HL-60 (cell line): ENCODE results near the gene MRPL37.

ENCODE experiments used
- DNase-seq, 2 experiments: peaks; one replicate each; pipeline ENCODE4 v3.0.0-alpha.2; 2010 to 2020; ENCODE audit warnings: low read depth in 1 of 2, low spot score in 1 of 2
- H3K27ac ChIP-seq: fragments of 250-450 bp; sonication (Bioruptor Pico); replicated peaks from 2 replicates; pipeline ENCODE4 v1.5.1; 2020; ENCODE audit warnings: mild to moderate bottlenecking, moderate library complexity
- H3K27me3 ChIP-seq: fragments of 250-450 bp; sonication (Bioruptor Pico); 2 replicates; pipeline ENCODE4 v1.5.1; 2021; ENCODE audit warnings: mild to moderate bottlenecking, moderate library complexity; ENCODE audit not compliant: insufficient read depth, poor library complexity, severe bottlenecking
- H3K4me3 ChIP-seq: replicated peaks from 2 replicates; pipeline ENCODE4 v1.5.1; 2011; ENCODE audit warnings: mild to moderate bottlenecking, control low read depth, low read length; ENCODE audit not compliant: insufficient read depth
- GABPA ChIP-seq: IDR thresholded peaks from 2 replicates; pipeline ENCODE4 v1.6.1; 2012; ENCODE audit warnings: low read depth
- POLR2AphosphoS5 ChIP-seq: IDR thresholded peaks from 2 replicates; pipeline ENCODE4 v1.6.1; 2012; ENCODE audit warnings: low read depth
- SPI1 ChIP-seq: IDR thresholded peaks from 2 replicates; pipeline ENCODE4 v1.6.1; 2012; ENCODE audit warnings: low read depth, mild to moderate bottlenecking, borderline replicate concordance
- TF ChIP-seq, protein P1 (sequence below): IDR thresholded peaks from one replicate; pipeline ENCODE4 v1.5.1; 2011; ENCODE audit warnings: low read length, control low read depth, inconsistent platforms; ENCODE audit not compliant: insufficient read depth
- TF ChIP-seq, protein P2 (sequence below): IDR thresholded peaks from 2 replicates; pipeline ENCODE4 v1.6.1; 2012; ENCODE audit warnings: low read depth; ENCODE audit not compliant: insufficient replicate concordance

MRPL37 gene

GRCh38 chr1:54239631-54240031 lies 39.7 kb downstream of the MRPL37 start:
- DNase-seq = no peak
- H3K27me3 ChIP-seq = no peaks in the 10 kb centered on the region
- H3K27ac ChIP-seq = peak overlapping the region; percentile 56; the same call in 1 of the 2 replicates
- no peak overlapping the region for H3K4me3 ChIP-seq
- TF ChIP-seq, protein P1, sequence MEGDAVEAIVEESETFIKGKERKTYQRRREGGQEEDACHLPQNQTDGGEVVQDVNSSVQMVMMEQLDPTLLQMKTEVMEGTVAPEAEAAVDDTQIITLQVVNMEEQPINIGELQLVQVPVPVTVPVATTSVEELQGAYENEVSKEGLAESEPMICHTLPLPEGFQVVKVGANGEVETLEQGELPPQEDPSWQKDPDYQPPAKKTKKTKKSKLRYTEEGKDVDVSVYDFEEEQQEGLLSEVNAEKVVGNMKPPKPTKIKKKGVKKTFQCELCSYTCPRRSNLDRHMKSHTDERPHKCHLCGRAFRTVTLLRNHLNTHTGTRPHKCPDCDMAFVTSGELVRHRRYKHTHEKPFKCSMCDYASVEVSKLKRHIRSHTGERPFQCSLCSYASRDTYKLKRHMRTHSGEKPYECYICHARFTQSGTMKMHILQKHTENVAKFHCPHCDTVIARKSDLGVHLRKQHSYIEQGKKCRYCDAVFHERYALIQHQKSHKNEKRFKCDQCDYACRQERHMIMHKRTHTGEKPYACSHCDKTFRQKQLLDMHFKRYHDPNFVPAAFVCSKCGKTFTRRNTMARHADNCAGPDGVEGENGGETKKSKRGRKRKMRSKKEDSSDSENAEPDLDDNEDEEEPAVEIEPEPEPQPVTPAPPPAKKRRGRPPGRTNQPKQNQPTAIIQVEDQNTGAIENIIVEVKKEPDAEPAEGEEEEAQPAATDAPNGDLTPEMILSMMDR = no peak
- no peak for TF ChIP-seq POLR2AphosphoS5
- TF ChIP-seq SPI1 = no peak
- no peak for TF ChIP-seq GABPA
- TF ChIP-seq, protein P2, sequence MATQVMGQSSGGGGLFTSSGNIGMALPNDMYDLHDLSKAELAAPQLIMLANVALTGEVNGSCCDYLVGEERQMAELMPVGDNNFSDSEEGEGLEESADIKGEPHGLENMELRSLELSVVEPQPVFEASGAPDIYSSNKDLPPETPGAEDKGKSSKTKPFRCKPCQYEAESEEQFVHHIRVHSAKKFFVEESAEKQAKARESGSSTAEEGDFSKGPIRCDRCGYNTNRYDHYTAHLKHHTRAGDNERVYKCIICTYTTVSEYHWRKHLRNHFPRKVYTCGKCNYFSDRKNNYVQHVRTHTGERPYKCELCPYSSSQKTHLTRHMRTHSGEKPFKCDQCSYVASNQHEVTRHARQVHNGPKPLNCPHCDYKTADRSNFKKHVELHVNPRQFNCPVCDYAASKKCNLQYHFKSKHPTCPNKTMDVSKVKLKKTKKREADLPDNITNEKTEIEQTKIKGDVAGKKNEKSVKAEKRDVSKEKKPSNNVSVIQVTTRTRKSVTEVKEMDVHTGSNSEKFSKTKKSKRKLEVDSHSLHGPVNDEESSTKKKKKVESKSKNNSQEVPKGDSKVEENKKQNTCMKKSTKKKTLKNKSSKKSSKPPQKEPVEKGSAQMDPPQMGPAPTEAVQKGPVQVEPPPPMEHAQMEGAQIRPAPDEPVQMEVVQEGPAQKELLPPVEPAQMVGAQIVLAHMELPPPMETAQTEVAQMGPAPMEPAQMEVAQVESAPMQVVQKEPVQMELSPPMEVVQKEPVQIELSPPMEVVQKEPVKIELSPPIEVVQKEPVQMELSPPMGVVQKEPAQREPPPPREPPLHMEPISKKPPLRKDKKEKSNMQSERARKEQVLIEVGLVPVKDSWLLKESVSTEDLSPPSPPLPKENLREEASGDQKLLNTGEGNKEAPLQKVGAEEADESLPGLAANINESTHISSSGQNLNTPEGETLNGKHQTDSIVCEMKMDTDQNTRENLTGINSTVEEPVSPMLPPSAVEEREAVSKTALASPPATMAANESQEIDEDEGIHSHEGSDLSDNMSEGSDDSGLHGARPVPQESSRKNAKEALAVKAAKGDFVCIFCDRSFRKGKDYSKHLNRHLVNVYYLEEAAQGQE = no peak

GRCh38 chr1:54240741-54241335 lies 40.9 kb downstream of the MRPL37 start:
- H3K4me3 ChIP-seq = no peak overlapping the region
- TF ChIP-seq GABPA (no peak), SPI1 (no peak), POLR2AphosphoS5 (no peak)
- TF ChIP-seq, protein P2 = no peak
- TF ChIP-seq, protein P1 = no peak
- H3K27me3 ChIP-seq = no peaks in the 10 kb centered on the region
- no peak for DNase-seq
- H3K27ac ChIP-seq = no peak overlapping the region

DNA sequence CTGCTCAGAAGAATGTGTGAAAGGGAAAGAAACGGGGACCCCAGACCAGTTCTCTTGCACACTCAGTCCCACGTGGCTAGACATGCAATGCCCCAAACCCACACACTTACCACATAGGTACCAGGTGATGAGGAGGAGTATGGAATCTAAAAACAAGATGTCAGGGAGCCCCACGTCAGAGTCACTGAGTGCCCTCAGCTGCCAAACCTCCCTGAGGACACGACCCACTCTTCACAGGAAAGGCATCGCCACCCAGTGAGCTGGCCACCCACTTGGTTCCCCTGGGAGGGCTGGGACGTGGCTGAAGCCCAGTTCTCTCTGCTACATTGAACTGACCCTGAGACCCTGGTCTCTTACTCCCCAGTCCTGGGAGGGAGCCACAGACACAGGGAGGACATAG lies 41.4 kb downstream of the MRPL37 start:
- TF ChIP-seq SPI1 = no peak
- no peak for TF ChIP-seq GABPA
- TF ChIP-seq, protein P1 = no peak
- TF ChIP-seq, protein P2 = no peak
- no peak for TF ChIP-seq POLR2AphosphoS5
- Histone ChIP-seq H3K27ac (no peak overlapping the region), H3K4me3 (no peak overlapping the region), H3K27me3 (no peaks in the 10 kb centered on the region)
- no peak for DNase-seq
